ENCODE results near the gene PTH2.

DNA sequence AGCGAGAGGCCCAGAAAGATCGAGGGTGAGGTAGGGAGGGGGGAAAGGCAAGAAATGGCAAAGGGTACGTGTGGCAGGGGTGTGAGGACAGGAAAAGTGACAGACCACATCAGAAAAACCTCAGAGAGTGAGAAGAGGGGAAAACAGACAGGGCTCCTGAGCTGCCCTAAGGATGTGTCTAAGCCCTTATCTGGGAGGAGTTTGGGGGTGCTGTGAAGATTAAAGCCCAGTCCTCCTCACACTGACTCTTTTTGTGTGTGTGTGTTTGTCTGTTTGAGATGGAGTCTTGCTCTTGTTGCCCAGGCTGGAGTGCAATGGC, 703 bp upstream of the PTH2 start:
- TF ChIP-seq, protein P1, sequence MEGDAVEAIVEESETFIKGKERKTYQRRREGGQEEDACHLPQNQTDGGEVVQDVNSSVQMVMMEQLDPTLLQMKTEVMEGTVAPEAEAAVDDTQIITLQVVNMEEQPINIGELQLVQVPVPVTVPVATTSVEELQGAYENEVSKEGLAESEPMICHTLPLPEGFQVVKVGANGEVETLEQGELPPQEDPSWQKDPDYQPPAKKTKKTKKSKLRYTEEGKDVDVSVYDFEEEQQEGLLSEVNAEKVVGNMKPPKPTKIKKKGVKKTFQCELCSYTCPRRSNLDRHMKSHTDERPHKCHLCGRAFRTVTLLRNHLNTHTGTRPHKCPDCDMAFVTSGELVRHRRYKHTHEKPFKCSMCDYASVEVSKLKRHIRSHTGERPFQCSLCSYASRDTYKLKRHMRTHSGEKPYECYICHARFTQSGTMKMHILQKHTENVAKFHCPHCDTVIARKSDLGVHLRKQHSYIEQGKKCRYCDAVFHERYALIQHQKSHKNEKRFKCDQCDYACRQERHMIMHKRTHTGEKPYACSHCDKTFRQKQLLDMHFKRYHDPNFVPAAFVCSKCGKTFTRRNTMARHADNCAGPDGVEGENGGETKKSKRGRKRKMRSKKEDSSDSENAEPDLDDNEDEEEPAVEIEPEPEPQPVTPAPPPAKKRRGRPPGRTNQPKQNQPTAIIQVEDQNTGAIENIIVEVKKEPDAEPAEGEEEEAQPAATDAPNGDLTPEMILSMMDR (conservative IDR thresholded peaks at IDR 0.05) = no peak
- no peak for TF ChIP-seq EZH2 (IDR thresholded peaks at IDR 0.05; ENCODE audit: low read depth)
